GM12878 (cell line): ENCODE results near the gene USP17L13. TPM values are rescaled to one million over a fixed set of nuclear protein-coding genes. Genes with fewer than 3 reads are reported as not detected.
"Not testable (repeated sequence)": the region's sequence is repeated elsewhere in the genome, so short reads cannot be mapped to it uniquely, and the experiment has no call there.

Experiments
- ATAC-seq: fragments of 200-7000 bp; cut with Tn5 transposase; 3 replicates; pipeline ENCODE4 v1.9.1; 2020; ENCODE audit warnings: mild to moderate bottlenecking, moderate library complexity
- Bru-seq: library from RNA; stranded (reverse); fragments of 400-500 nt; gene quantifications from one replicate; lab custom pipeline; 2021; lab: Mats Ljungman, UMichigan
- BruChase-seq, 2 experiments: library from RNA; stranded (reverse); fragments of 400-500 nt; gene quantifications; one replicate each; lab custom pipeline; 2021; lab: Mats Ljungman, UMichigan
- BruUV-seq: library from RNA; stranded (reverse); fragments of 400-500 nt; replicated peaks from 2 replicates; lab custom pipeline; 2021; lab: Mats Ljungman, UMichigan
- CTCF ChIA-PET: fragments of 300-600 bp; sonication (Branson Sonifier 250); formaldehyde crosslinking; extraction: SDS; loops from one replicate; lab custom pipeline; 2021; ENCODE audit warnings: inconsistent platforms; lab: Yijun Ruan, JAX
- POLR2A ChIA-PET: fragments of 350-600 bp; formaldehyde crosslinking; extraction: SDS; loops from one replicate; lab custom pipeline; 2021; ENCODE audit warnings: inconsistent platforms; lab: Charles Lee
- RAD21 ChIA-PET: fragments of 300-600 bp; sonication (Branson Sonifier 250); formaldehyde crosslinking; loops from one replicate; lab custom pipeline; 2023; ENCODE audit warnings: antibody characterized with exemption; ENCODE audit not compliant: unreplicated experiment; lab: Charles Lee
- SMC1A ChIA-PET: fragments of 300-600 bp; sonication (Branson Sonifier 250); formaldehyde crosslinking; loops from one replicate; lab custom pipeline; 2023; ENCODE audit not compliant: unreplicated experiment, uncharacterized antibody; lab: Charles Lee
- DNase-seq: peaks from one replicate; pipeline ENCODE4 v3.0.0-alpha.2; 2011; ENCODE audit warnings: low read depth, low spot score
- FAIRE-seq: peaks from 3 replicates; lab custom pipeline; 2011; peaks lifted over from hg19 to GRCh38; lab: Jason Lieb, UNC
- H2AFZ ChIP-seq: 2 replicates; pipeline ENCODE4 v1.6.0; 2011; ENCODE audit warnings: low read depth, low read length, control low read depth; ENCODE audit not compliant: control insufficient read depth
- H3K27ac ChIP-seq: 2 replicates; pipeline ENCODE4 v1.5.1; 2011; ENCODE audit warnings: control low read depth; ENCODE audit not compliant: control insufficient read depth, insufficient read depth
- H3K27me3 ChIP-seq, 2 experiments: replicated peaks in 1 of 2; 2 replicates each; pipeline versions ENCODE4 v1.6.0 to v1.6.1; 2011; ENCODE audit warnings: low read length in 1 of 2; ENCODE audit not compliant: control insufficient read depth in 2 of 2, insufficient read depth in 2 of 2
- H3K36me3 ChIP-seq, 2 experiments: 2 replicates each; pipeline ENCODE4 v1.5.1; 2011; ENCODE audit warnings: low read length in 1 of 2; ENCODE audit not compliant: control insufficient read depth in 2 of 2, insufficient read depth in 2 of 2
- H3K4me1 ChIP-seq: 2 replicates; pipeline ENCODE4 v1.6.1; 2011; ENCODE audit warnings: mild to moderate bottlenecking, low read length, moderate library complexity, mixed read lengths; ENCODE audit not compliant: control insufficient read depth, insufficient read depth
- H3K4me2 ChIP-seq: 2 replicates; pipeline ENCODE4 v1.6.0; 2011; ENCODE audit warnings: control low read depth; ENCODE audit not compliant: control insufficient read depth, insufficient read depth
- H3K4me3 ChIP-seq: fragments of 200-600 bp; sonication (generic); 2 replicates; pipeline ENCODE4 v1.5.1; 2016
- H3K79me2 ChIP-seq: 2 replicates; pipeline ENCODE4 v1.6.0; 2011; ENCODE audit warnings: low read length; ENCODE audit not compliant: control insufficient read depth, insufficient read depth
- H3K9ac ChIP-seq: 2 replicates; pipeline ENCODE4 v1.8.0; 2011; ENCODE audit warnings: low read length, control low read depth, mixed read lengths; ENCODE audit not compliant: control insufficient read depth, insufficient read depth
- H3K9me3 ChIP-seq: replicated peaks from 3 replicates; pipeline ENCODE4 v1.5.1; 2011; ENCODE audit warnings: mild to moderate bottlenecking, low read length; ENCODE audit not compliant: control insufficient read depth, insufficient read depth
- H4K20me1 ChIP-seq: 2 replicates; pipeline ENCODE4 v1.6.0; 2011; ENCODE audit not compliant: control insufficient read depth, insufficient read depth
- WGBS: methylation state at CpG from one replicate; pipeline ENCODE4 v1.1.6; 2016; ENCODE audit warnings: low lambda C conversion rate; ENCODE audit not compliant: insufficient replicate concordance, insufficient coverage; ENCODE audit errors: missing lambda C conversion rate; 5-methylcytosine and 5-hydroxymethylcytosine counted together
- in situ Hi-C: fragments of 300-500 bp; cut with MboI; formaldehyde crosslinking; loops from 9 replicates; pipeline ENCODE4 v1.14.3; 2018; ENCODE audit warnings: mixed read lengths
- intact Hi-C: fragments of 100-400 bp; cut with micrococcal nuclease; formaldehyde crosslinking; loops from one replicate; pipeline ENCODE4 v1.14.2; 2022; ENCODE audit not compliant: unreplicated experiment
- long read RNA-seq, 2 experiments: library from polyadenylated mRNA; unstranded; transcript quantifications; one replicate each; pipeline ENCODE4 v2.0.0, GENCODE V29; 2019 to 2020
- polyA minus RNA-seq, 3 experiments: library from RNA; depleted of rRNA, polyadenylated mRNA; stranded (reverse); fragments of >200 nt; gene quantifications; 2 replicates each; pipeline ENCODE4 v1.2.3, GENCODE V29; 2011
- polyA plus RNA-seq, 11 experiments: library from polyadenylated mRNA; depleted of rRNA in 4 of 11; unstranded in 6 of 11; stranded (reverse) in 5 of 11; fragments of >200 nt; fragmentation: Nextera tagmentation in 4 of 11; fragmentation: Illumina TruSeq in 1 of 11; extraction: Ambion mirVana in 4 of 11; extraction: Trizol in 1 of 11; gene quantifications; 1 replicate in 1 of 11; 2 replicates in 10 of 11; pipeline versions ENCODE4 v1.2.1 to v1.2.3, GENCODE V29; 2011 to 2016; ENCODE audit warnings: inconsistent platforms in 2 of 11, missing spikeins in 2 of 11, low read depth in 1 of 11
- total RNA-seq, 4 experiments: library from RNA; depleted of rRNA in 3 of 4; stranded (reverse); fragments of >200 nt in 3 of 4; fragmentation: Illumina TruSeq in 1 of 4; extraction: Trizol in 1 of 4; gene quantifications; 2 replicates each; pipeline versions ENCODE4 v1.2.1 to v1.2.3, GENCODE V29; 2013 to 2021

Gene USP17L13
- total RNA-seq (2013; cell fraction: nucleolus; rRNA removed), result not detected in 2 replicates
- not detected in 2 replicates for total RNA-seq (2014; rRNA removed)
- not detected in 2 replicates for total RNA-seq (2014; rRNA removed; fragmentation: Illumina TruSeq; extraction: Trizol)
- not detected in 2 replicates for total RNA-seq (2021)
- polyA plus RNA-seq (2011; ENCODE audit: low read depth), result not detected
- not detected in 2 replicates for polyA plus RNA-seq (2011; rRNA removed)
- polyA plus RNA-seq (2011; cell fraction: cytosol; rRNA removed), result not detected in 2 replicates
- not detected in 2 replicates for polyA plus RNA-seq (2011; cell fraction: nucleus; rRNA removed)
- polyA plus RNA-seq (2012), result not detected in 2 replicates
- polyA plus RNA-seq (2014; fragmentation: Illumina TruSeq; extraction: Trizol), result not detected in 2 replicates
- polyA plus RNA-seq (2014; fragmentation: Nextera tagmentation; extraction: Ambion mirVana), result not detected
- polyA plus RNA-seq (2014; rRNA removed), result not detected in 2 replicates
- not detected for polyA plus RNA-seq (2016; fragmentation: Nextera tagmentation; extraction: Ambion mirVana)
- polyA minus RNA-seq (2011; rRNA and poly(A)+ RNA removed), result not detected in 2 replicates
- not detected in 2 replicates for polyA minus RNA-seq (2011; cell fraction: cytosol; rRNA and poly(A)+ RNA removed)
- not detected in 2 replicates for polyA minus RNA-seq (2011; cell fraction: nucleus; rRNA and poly(A)+ RNA removed)
- Bru-seq, nascent RNA, result not detected
- BruChase-seq, experiment 1, labeled RNA remaining after a 6-hour chase, result not detected
- BruChase-seq, experiment 2, labeled RNA remaining after a 2-hour chase, result not detected
- long read RNA-seq, experiment 1, result 0 reads
- long read RNA-seq, experiment 2, result 0 reads

GRCh38 chr4:9224596-9224995 is at the start of gene USP17L13:
USP17L13 (plus strand) TSS chr4:9224896; CDS start chr4:9224896, 0 bp downstream.
- FAIRE-seq, result not testable (repeated sequence)

GRCh38 chr4:9210357-9210756 is 14.3 kb upstream of the USP17L13 start, which contains the start of gene USP17L10:
USP17L10 (plus strand) TSS chr4:9210657; CDS start chr4:9210657, 0 bp downstream.
- H4K20me1 ChIP-seq, RAD21 ChIA-PET, H3K9ac ChIP-seq, H3K36me3 ChIP-seq, FAIRE-seq, POLR2A ChIA-PET, H3K4me3 ChIP-seq, H3K79me2 ChIP-seq, SMC1A ChIA-PET, H3K4me2 ChIP-seq, in situ Hi-C loops, H3K4me1 ChIP-seq, DNase-seq, H3K27ac ChIP-seq, CTCF ChIA-PET, BruUV-seq, H2AFZ ChIP-seq, H3K9me3 ChIP-seq, ATAC-seq, intact Hi-C loops, H3K27me3 ChIP-seq: not testable (repeated sequence)
- no CpG with 5 or more reads among the region's 13 CpGs for WGBS

More at GRCh38 chr4:9224596-9224995, at the start of gene USP17L13:
- H3K4me2 ChIP-seq, H3K9me3 ChIP-seq, intact Hi-C loops, SMC1A ChIA-PET, H3K9ac ChIP-seq, DNase-seq, H3K27ac ChIP-seq, H3K27me3 ChIP-seq, H4K20me1 ChIP-seq, RAD21 ChIA-PET, POLR2A ChIA-PET, CTCF ChIA-PET, H3K4me3 ChIP-seq, ATAC-seq, H2AFZ ChIP-seq, H3K79me2 ChIP-seq, BruUV-seq, H3K4me1 ChIP-seq, in situ Hi-C loops, H3K36me3 ChIP-seq: not testable (repeated sequence)
- WGBS, result no CpG with 5 or more reads among the region's 14 CpGs

- BruUV-seq, H3K27me3 ChIP-seq, H3K79me2 ChIP-seq, FAIRE-seq, H3K4me1 ChIP-seq, H3K36me3 ChIP-seq, ATAC-seq, in situ Hi-C loops, H3K9ac ChIP-seq, DNase-seq, CTCF ChIA-PET, intact Hi-C loops, H4K20me1 ChIP-seq, H3K27ac ChIP-seq, H3K4me2 ChIP-seq, RAD21 ChIA-PET, H3K9me3 ChIP-seq, POLR2A ChIA-PET, SMC1A ChIA-PET, H3K4me3 ChIP-seq, H2AFZ ChIP-seq: not testable (repeated sequence)
- WGBS, result 47% methylated on average over 10 of the region's 14 CpGs
Observed at GRCh38 chr4:9214701-9215100, 10.0 kb upstream of the USP17L13 start.
